Panc1 (cell line): Measurements from ENCODE around the gene NMRAL1.

Experiments
- SIN3A ChIP-seq: IDR thresholded peaks from 2 replicates; pipeline ENCODE4 v1.6.1; 2012; ENCODE audit warnings: low read depth, mild to moderate bottlenecking, low read length, moderate library complexity, borderline replicate concordance; ENCODE audit not compliant: insufficient read depth
- TCF7L2 ChIP-seq: IDR thresholded peaks from 2 replicates; pipeline ENCODE4 v1.6.1; 2011; ENCODE audit warnings: mild to moderate bottlenecking, low read depth, low read length, inconsistent platforms
- TF ChIP-seq, protein P1 (sequence below): fragments of 450-650 bp; IDR thresholded peaks from 2 replicates; pipeline ENCODE4 v1.5.1; 2017; ENCODE audit warnings: mild to moderate bottlenecking
- TF ChIP-seq, protein P2 (sequence below), 2 experiments: IDR thresholded peaks; 2 replicates each; pipeline ENCODE4 v1.6.1; 2011 to 2012; ENCODE audit warnings: low read depth in 2 of 2, control low read depth in 1 of 2, low read length in 1 of 2, mild to moderate bottlenecking in 1 of 2, moderate library complexity in 1 of 2; ENCODE audit not compliant: insufficient read depth in 1 of 2

DNA sequence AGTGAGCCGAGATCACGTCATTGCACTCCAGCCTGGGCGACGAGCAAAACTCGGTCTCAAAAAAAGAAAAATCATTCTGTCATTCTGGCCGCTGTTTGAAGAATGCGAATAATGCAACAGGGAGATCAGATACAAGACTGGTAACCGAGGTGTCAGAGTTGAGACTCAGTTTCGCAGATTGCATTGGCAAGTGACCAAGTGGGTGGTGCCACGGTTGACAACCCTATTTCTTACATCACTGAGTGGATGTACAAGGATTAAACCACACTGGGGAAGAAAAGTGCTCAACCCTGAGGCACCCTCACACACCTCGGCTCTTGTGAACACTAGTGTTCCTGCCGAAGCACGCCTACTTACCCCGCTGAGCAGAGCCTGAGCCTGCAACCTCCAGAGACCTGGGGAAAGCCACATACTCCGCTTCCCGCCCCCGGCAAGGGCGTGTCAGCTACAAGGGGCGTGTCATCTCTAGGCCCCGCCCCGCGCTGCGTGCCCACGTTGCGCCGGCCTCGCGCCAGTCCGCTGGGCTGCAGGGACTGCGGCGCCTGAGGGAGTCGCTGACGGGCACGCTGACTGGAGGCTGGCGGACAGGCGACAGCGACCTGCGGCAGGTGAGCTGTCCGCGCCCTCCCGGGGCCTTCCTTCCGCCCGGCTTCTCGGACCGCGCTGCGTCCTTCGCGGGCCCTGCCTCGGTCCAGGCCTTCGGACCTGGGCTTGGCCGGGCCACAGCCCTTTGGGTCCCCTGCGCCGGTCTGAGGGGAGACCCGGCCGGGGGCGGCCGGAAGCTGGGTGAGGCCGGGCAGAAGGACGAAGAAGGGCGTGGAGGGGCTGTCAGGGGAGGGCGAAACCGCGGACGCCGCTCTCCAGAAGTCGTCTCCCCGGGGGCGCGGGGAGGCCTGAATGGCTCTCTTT lies 1.7 kb upstream of the NMRAL1 start, which contains the start of gene HMOX2:
- TF ChIP-seq, protein P1, sequence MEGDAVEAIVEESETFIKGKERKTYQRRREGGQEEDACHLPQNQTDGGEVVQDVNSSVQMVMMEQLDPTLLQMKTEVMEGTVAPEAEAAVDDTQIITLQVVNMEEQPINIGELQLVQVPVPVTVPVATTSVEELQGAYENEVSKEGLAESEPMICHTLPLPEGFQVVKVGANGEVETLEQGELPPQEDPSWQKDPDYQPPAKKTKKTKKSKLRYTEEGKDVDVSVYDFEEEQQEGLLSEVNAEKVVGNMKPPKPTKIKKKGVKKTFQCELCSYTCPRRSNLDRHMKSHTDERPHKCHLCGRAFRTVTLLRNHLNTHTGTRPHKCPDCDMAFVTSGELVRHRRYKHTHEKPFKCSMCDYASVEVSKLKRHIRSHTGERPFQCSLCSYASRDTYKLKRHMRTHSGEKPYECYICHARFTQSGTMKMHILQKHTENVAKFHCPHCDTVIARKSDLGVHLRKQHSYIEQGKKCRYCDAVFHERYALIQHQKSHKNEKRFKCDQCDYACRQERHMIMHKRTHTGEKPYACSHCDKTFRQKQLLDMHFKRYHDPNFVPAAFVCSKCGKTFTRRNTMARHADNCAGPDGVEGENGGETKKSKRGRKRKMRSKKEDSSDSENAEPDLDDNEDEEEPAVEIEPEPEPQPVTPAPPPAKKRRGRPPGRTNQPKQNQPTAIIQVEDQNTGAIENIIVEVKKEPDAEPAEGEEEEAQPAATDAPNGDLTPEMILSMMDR = no peak; the same call in 1 of the 2 replicates
- TF ChIP-seq, protein P2, sequence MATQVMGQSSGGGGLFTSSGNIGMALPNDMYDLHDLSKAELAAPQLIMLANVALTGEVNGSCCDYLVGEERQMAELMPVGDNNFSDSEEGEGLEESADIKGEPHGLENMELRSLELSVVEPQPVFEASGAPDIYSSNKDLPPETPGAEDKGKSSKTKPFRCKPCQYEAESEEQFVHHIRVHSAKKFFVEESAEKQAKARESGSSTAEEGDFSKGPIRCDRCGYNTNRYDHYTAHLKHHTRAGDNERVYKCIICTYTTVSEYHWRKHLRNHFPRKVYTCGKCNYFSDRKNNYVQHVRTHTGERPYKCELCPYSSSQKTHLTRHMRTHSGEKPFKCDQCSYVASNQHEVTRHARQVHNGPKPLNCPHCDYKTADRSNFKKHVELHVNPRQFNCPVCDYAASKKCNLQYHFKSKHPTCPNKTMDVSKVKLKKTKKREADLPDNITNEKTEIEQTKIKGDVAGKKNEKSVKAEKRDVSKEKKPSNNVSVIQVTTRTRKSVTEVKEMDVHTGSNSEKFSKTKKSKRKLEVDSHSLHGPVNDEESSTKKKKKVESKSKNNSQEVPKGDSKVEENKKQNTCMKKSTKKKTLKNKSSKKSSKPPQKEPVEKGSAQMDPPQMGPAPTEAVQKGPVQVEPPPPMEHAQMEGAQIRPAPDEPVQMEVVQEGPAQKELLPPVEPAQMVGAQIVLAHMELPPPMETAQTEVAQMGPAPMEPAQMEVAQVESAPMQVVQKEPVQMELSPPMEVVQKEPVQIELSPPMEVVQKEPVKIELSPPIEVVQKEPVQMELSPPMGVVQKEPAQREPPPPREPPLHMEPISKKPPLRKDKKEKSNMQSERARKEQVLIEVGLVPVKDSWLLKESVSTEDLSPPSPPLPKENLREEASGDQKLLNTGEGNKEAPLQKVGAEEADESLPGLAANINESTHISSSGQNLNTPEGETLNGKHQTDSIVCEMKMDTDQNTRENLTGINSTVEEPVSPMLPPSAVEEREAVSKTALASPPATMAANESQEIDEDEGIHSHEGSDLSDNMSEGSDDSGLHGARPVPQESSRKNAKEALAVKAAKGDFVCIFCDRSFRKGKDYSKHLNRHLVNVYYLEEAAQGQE (IDR thresholded peaks at IDR 0.05; ENCODE audit: insufficient read depth in 1 of 2, low read depth in 2 of 2, low read length in 1 of 2) = peak in 1 of 2 experiments; percentile 41; a peak in 1 of 4 replicates
- TF ChIP-seq SIN3A (peak; percentile 88; the same call in 1 of the 2 replicates), TCF7L2 (no peak; the same call in 1 of the 2 replicates)
